A549 (cell line): Measurements from ENCODE around the gene GPATCH2.

Experiments
- BCL3 ChIP-seq: fragments of >200 bp; sonication (Bioruptor Twin); formaldehyde crosslinking; IDR thresholded peaks from 3 replicates; pipeline ENCODE4 v1.6.1; 2016
- CBX2 ChIP-seq: fragments of 200-600 bp; sonication (generic); IDR thresholded peaks from 2 replicates; pipeline ENCODE4 v1.6.1; 2016; ENCODE audit warnings: low read depth, mild to moderate bottlenecking, borderline replicate concordance
- CTCF ChIP-seq: fragments of >200 bp; sonication (Bioruptor Twin); formaldehyde crosslinking; IDR thresholded peaks from 3 replicates; pipeline ENCODE4 v1.5.1; 2016
- ELK1 ChIP-seq: fragments of 150-350 bp; IDR thresholded peaks from 2 replicates; pipeline ENCODE4 v1.6.1; 2014; ENCODE audit warnings: low read depth, mild to moderate bottlenecking, low read length
- HDAC2 ChIP-seq: fragments of 200-600 bp; sonication (generic); IDR thresholded peaks from 2 replicates; pipeline ENCODE4 v1.6.1; 2016
- PBX3 ChIP-seq: IDR thresholded peaks from 2 replicates; pipeline ENCODE4 v1.6.1; 2012
- POLR2A ChIP-seq: IDR thresholded peaks from 2 replicates; pipeline ENCODE4 v1.6.1; 2012; ENCODE audit warnings: mild to moderate bottlenecking, low read length
- REST ChIP-seq: fragments of 200-600 bp; sonication (generic); IDR thresholded peaks from 2 replicates; pipeline ENCODE4 v1.6.1; 2016; ENCODE audit warnings: antibody characterized with exemption, mild to moderate bottlenecking, moderate library complexity
- RFX5 ChIP-seq: fragments of 450-650 bp; IDR thresholded peaks from 2 replicates; pipeline ENCODE4 v1.7.1; 2014; ENCODE audit warnings: antibody characterized with exemption, mild to moderate bottlenecking, moderate library complexity
- RNF2 ChIP-seq: fragments of 200-600 bp; sonication (generic); IDR thresholded peaks from 2 replicates; pipeline ENCODE4 v1.6.1; 2016; ENCODE audit warnings: low read depth, mild to moderate bottlenecking, antibody characterized with exemption, moderate library complexity, borderline replicate concordance
- USF2 ChIP-seq: fragments of 450-650 bp; IDR thresholded peaks from 2 replicates; pipeline ENCODE4 v1.6.1; 2014; ENCODE audit warnings: antibody characterized with exemption

- TF ChIP-seq BCL3, result no peak
- no peak for TF ChIP-seq POLR2A
- TF ChIP-seq CTCF, result no peak
- no peak for TF ChIP-seq RFX5
- TF ChIP-seq PBX3, result no peak
- TF ChIP-seq USF2, result no peak
- no peak for TF ChIP-seq CBX2
- no peak for TF ChIP-seq ELK1
- TF ChIP-seq RNF2, result no peak
- no peak for TF ChIP-seq REST
- no peak for TF ChIP-seq HDAC2
Measured at GRCh38 chr1:217564833-217565232, 66.1 kb downstream of the GPATCH2 start.
